GM12878 (cell line): ENCODE measurements around the gene RAD51B. TPM values are rescaled to one million over a fixed set of nuclear protein-coding genes. Genes with fewer than 3 reads are reported as not detected.
A peak's percentile ranks its signal among the peaks of the same experiment; 100 is the strongest.

ENCODE experiments used
- ATAC-seq: fragments of 200-7000 bp; cut with Tn5 transposase; 3 replicates; pipeline ENCODE4 v1.9.1; 2020; ENCODE audit warnings: mild to moderate bottlenecking, moderate library complexity
- BruUV-seq: library from RNA; stranded (reverse); fragments of 400-500 nt; replicated peaks from 2 replicates; lab custom pipeline; 2021; lab: Mats Ljungman, UMichigan
- CTCF ChIA-PET: fragments of 300-600 bp; sonication (Branson Sonifier 250); formaldehyde crosslinking; extraction: SDS; loops from one replicate; lab custom pipeline; 2021; ENCODE audit warnings: inconsistent platforms; lab: Yijun Ruan, JAX
- POLR2A ChIA-PET: fragments of 350-600 bp; formaldehyde crosslinking; extraction: SDS; loops from one replicate; lab custom pipeline; 2021; ENCODE audit warnings: inconsistent platforms; lab: Charles Lee
- RAD21 ChIA-PET: fragments of 300-600 bp; sonication (Branson Sonifier 250); formaldehyde crosslinking; loops from one replicate; lab custom pipeline; 2023; ENCODE audit warnings: antibody characterized with exemption; ENCODE audit not compliant: unreplicated experiment; lab: Charles Lee
- SMC1A ChIA-PET: fragments of 300-600 bp; sonication (Branson Sonifier 250); formaldehyde crosslinking; loops from one replicate; lab custom pipeline; 2023; ENCODE audit not compliant: unreplicated experiment, uncharacterized antibody; lab: Charles Lee
- DNase-seq: peaks from one replicate; pipeline ENCODE4 v3.0.0-alpha.2; 2011; ENCODE audit warnings: low read depth, low spot score
- FAIRE-seq: peaks from 3 replicates; lab custom pipeline; 2011; peaks lifted over from hg19 to GRCh38; lab: Jason Lieb, UNC
- H2AFZ ChIP-seq: 2 replicates; pipeline ENCODE4 v1.6.0; 2011; ENCODE audit warnings: low read depth, low read length, control low read depth; ENCODE audit not compliant: control insufficient read depth
- H3K27ac ChIP-seq: 2 replicates; pipeline ENCODE4 v1.5.1; 2011; ENCODE audit warnings: control low read depth; ENCODE audit not compliant: control insufficient read depth, insufficient read depth
- H3K27me3 ChIP-seq, 2 experiments: replicated peaks in 1 of 2; 2 replicates each; pipeline versions ENCODE4 v1.6.0 to v1.6.1; 2011; ENCODE audit warnings: low read length in 1 of 2; ENCODE audit not compliant: control insufficient read depth in 2 of 2, insufficient read depth in 2 of 2
- H3K36me3 ChIP-seq, 2 experiments: 2 replicates each; pipeline ENCODE4 v1.5.1; 2011; ENCODE audit warnings: low read length in 1 of 2; ENCODE audit not compliant: control insufficient read depth in 2 of 2, insufficient read depth in 2 of 2
- H3K4me1 ChIP-seq: 2 replicates; pipeline ENCODE4 v1.6.1; 2011; ENCODE audit warnings: mild to moderate bottlenecking, low read length, moderate library complexity, mixed read lengths; ENCODE audit not compliant: control insufficient read depth, insufficient read depth
- H3K4me2 ChIP-seq: 2 replicates; pipeline ENCODE4 v1.6.0; 2011; ENCODE audit warnings: control low read depth; ENCODE audit not compliant: control insufficient read depth, insufficient read depth
- H3K4me3 ChIP-seq: fragments of 200-600 bp; sonication (generic); 2 replicates; pipeline ENCODE4 v1.5.1; 2016
- H3K79me2 ChIP-seq: 2 replicates; pipeline ENCODE4 v1.6.0; 2011; ENCODE audit warnings: low read length; ENCODE audit not compliant: control insufficient read depth, insufficient read depth
- H3K9ac ChIP-seq: 2 replicates; pipeline ENCODE4 v1.8.0; 2011; ENCODE audit warnings: low read length, control low read depth, mixed read lengths; ENCODE audit not compliant: control insufficient read depth, insufficient read depth
- H3K9me3 ChIP-seq: replicated peaks from 3 replicates; pipeline ENCODE4 v1.5.1; 2011; ENCODE audit warnings: mild to moderate bottlenecking, low read length; ENCODE audit not compliant: control insufficient read depth, insufficient read depth
- H4K20me1 ChIP-seq: 2 replicates; pipeline ENCODE4 v1.6.0; 2011; ENCODE audit not compliant: control insufficient read depth, insufficient read depth
- CBFB ChIP-seq: IDR thresholded peaks from 2 replicates; pipeline ENCODE4 v1.6.1; 2016; ENCODE audit warnings: antibody characterized with exemption, low read depth
- CHD1 ChIP-seq: IDR thresholded peaks from 2 replicates; pipeline ENCODE4 v1.6.1; 2012; ENCODE audit warnings: low read depth, low read length, improper control_type of control experiment
- IRF5 ChIP-seq: fragments of 450-650 bp; IDR thresholded peaks from 2 replicates; pipeline ENCODE4 v1.6.1; 2017; ENCODE audit warnings: borderline replicate concordance
- PKNOX1 ChIP-seq: fragments of 450-650 bp; IDR thresholded peaks from 2 replicates; pipeline ENCODE4 v1.6.1; 2016; ENCODE audit warnings: mild to moderate bottlenecking
- ZNF622 ChIP-seq: fragments of 450-650 bp; IDR thresholded peaks from 2 replicates; pipeline ENCODE4 v1.6.1; 2017; ENCODE audit warnings: mild to moderate bottlenecking, inconsistent platforms
- WGBS: methylation state at CpG from one replicate; pipeline ENCODE4 v1.1.6; 2016; ENCODE audit warnings: low lambda C conversion rate; ENCODE audit not compliant: insufficient replicate concordance, insufficient coverage; ENCODE audit errors: missing lambda C conversion rate; 5-methylcytosine and 5-hydroxymethylcytosine counted together
- in situ Hi-C: fragments of 300-500 bp; cut with MboI; formaldehyde crosslinking; loops from 9 replicates; pipeline ENCODE4 v1.14.3; 2018; ENCODE audit warnings: mixed read lengths
- intact Hi-C: fragments of 100-400 bp; cut with micrococcal nuclease; formaldehyde crosslinking; loops from one replicate; pipeline ENCODE4 v1.14.2; 2022; ENCODE audit not compliant: unreplicated experiment
- polyA plus RNA-seq, 11 experiments: library from polyadenylated mRNA; depleted of rRNA in 4 of 11; unstranded in 6 of 11; stranded (reverse) in 5 of 11; fragments of >200 nt; fragmentation: Nextera tagmentation in 4 of 11; fragmentation: Illumina TruSeq in 1 of 11; extraction: Ambion mirVana in 4 of 11; extraction: Trizol in 1 of 11; gene quantifications; 1 replicate in 1 of 11; 2 replicates in 10 of 11; pipeline versions ENCODE4 v1.2.1 to v1.2.3, GENCODE V29; 2011 to 2016; ENCODE audit warnings: inconsistent platforms in 2 of 11, missing spikeins in 2 of 11, low read depth in 1 of 11
- total RNA-seq, 4 experiments: library from RNA; depleted of rRNA in 3 of 4; stranded (reverse); fragments of >200 nt in 3 of 4; fragmentation: Illumina TruSeq in 1 of 4; extraction: Trizol in 1 of 4; gene quantifications; 2 replicates each; pipeline versions ENCODE4 v1.2.1 to v1.2.3, GENCODE V29; 2013 to 2021
- TF ChIP-seq, protein P1 (sequence below): fragments of 450-650 bp; IDR thresholded peaks from 2 replicates; pipeline ENCODE4 v1.6.1; 2017; ENCODE audit warnings: mild to moderate bottlenecking, moderate library complexity
- TF ChIP-seq, protein P2 (sequence below): IDR thresholded peaks from 2 replicates; pipeline ENCODE4 v1.6.1; 2012; ENCODE audit warnings: low read depth, low read length, improper control_type of control experiment
- TF ChIP-seq, protein P3 (sequence below): fragments of 450-650 bp; formaldehyde crosslinking; IDR thresholded peaks from 2 replicates; pipeline ENCODE4 v1.4.0; 2020; ENCODE audit warnings: mild to moderate bottlenecking, moderate library complexity

The RAD51B gene
- total and polyA plus RNA-seq, 10 of the 15 experiments (the other 5 are each of a cell fraction or from before 2014, with no cell fraction given) = 9.8 to 26.8 (median 21.3) TPM

DNA sequence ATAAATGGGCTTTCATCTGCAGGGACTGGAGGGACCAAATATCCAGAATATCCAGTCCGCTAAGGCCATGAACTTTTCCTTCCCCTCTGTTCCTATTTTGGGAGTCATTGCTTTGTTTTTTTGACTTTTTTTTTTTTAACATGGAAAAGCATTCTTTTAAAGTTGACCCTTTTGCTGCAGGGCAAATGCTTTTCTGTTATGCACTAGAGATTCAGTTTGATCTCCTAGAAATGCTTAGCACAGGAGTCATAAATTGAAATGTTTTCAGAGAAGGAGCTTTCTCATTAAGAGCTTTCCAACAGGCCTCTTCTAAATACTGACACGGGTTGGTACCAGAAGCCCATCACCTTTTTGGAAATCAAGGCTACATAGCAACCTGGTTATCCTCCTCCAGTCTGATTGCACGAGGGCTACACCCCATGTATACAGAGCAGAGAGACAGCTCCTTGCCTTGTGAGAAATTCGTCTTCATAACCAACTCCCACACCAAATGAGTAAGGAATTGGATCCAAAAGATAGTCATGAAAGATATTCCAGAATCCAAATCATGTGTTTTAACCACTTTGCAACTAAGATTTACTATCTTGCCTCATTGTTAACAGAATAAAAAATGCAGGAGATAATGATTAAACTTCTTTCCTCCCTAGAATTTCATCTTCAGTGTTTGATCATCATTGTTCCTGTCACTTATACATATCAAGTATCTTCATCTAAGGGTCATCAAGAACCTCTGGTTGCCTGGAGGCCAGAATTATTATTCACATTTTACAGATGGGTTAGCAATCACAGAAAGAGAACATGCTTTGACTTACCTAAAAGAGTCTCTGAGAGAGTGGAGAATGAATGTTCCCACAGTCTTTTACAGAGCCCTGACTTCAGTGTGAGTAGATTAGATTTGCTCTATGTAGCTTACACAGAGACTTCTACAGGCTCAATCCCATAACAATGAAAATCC is 583.9 kb downstream of the RAD51B start:
- peak overlapping the region; percentile 71 for H3K9ac ChIP-seq
- ATAC-seq (peak; percentile 15), FAIRE-seq (no peak), DNase-seq (no peak)
- H2AFZ ChIP-seq = no peak overlapping the region
- in situ Hi-C loops (loop anchor here (5.0 kb wide), 1 partner anchor 389 kb away; the partner anchor contains the start of gene ZFP36L1), intact Hi-C loops (loop anchor here (2.0 to 10.0 kb wide), 7 partner anchors 69 to 459 kb away; partner anchors contain the start of gene ZFP36L1)
- CTCF ChIA-PET = interaction anchor here (0.9 to 10.6 kb wide), 9 partner anchors 23 to 413 kb away, joined by 3 to 143 read pairs (median 7); no protein-coding TSS in a partner anchor
- POLR2A ChIA-PET = interaction anchor here (0.7 to 6.9 kb wide), 18 partner anchors 28 to 412 kb away, joined by 3 to 103 read pairs (median 8); partner anchors contain the start of gene ZFP36L1
- peak overlapping the region; percentile 100 for H3K27ac ChIP-seq
- peaks cover 4% of the 10 kb centered on the region for H3K79me2 ChIP-seq
- H4K20me1 ChIP-seq = no peaks in the 10 kb centered on the region
- no peaks in the 10 kb centered on the region for H3K27me3 ChIP-seq
- no peaks in the 10 kb centered on the region; the same call in 2 of the 3 replicates for H3K9me3 ChIP-seq
- H3K4me1 ChIP-seq = peaks cover 69% of the 10 kb centered on the region
- H3K4me2 ChIP-seq = peak overlapping the region; percentile 75
- RAD21 ChIA-PET = interaction anchor here (0.6 to 12.9 kb wide), 20 partner anchors 11 to 414 kb away, joined by 3 to 208 read pairs (median 14); partner anchors contain the start of gene ZFP36L1
- 38% methylated on average over 4 of the region's 4 CpGs for WGBS
- no peaks in the 10 kb centered on the region for H3K36me3 ChIP-seq
- peak overlapping the region; percentile 42; the same call in 1 of the 2 replicates for H3K4me3 ChIP-seq
- TSS peak; percentile 95 for BruUV-seq
- SMC1A ChIA-PET = interaction anchor here (0.5 to 13.3 kb wide), 32 partner anchors 8 to 522 kb away, joined by 3 to 251 read pairs (median 8); partner anchors contain the start of gene ZFP36L1
- TF ChIP-seq PKNOX1 (0 out of 2 replicates have a peak, but pooled peaks have one; percentile 6), ZNF622 (no peak), CBFB (no peak; the same call in 1 of the 2 replicates), CHD1 (0 out of 2 replicates have a peak, but pooled peaks have one; percentile 44), IRF5 (no peak)
- TF ChIP-seq, protein P1, sequence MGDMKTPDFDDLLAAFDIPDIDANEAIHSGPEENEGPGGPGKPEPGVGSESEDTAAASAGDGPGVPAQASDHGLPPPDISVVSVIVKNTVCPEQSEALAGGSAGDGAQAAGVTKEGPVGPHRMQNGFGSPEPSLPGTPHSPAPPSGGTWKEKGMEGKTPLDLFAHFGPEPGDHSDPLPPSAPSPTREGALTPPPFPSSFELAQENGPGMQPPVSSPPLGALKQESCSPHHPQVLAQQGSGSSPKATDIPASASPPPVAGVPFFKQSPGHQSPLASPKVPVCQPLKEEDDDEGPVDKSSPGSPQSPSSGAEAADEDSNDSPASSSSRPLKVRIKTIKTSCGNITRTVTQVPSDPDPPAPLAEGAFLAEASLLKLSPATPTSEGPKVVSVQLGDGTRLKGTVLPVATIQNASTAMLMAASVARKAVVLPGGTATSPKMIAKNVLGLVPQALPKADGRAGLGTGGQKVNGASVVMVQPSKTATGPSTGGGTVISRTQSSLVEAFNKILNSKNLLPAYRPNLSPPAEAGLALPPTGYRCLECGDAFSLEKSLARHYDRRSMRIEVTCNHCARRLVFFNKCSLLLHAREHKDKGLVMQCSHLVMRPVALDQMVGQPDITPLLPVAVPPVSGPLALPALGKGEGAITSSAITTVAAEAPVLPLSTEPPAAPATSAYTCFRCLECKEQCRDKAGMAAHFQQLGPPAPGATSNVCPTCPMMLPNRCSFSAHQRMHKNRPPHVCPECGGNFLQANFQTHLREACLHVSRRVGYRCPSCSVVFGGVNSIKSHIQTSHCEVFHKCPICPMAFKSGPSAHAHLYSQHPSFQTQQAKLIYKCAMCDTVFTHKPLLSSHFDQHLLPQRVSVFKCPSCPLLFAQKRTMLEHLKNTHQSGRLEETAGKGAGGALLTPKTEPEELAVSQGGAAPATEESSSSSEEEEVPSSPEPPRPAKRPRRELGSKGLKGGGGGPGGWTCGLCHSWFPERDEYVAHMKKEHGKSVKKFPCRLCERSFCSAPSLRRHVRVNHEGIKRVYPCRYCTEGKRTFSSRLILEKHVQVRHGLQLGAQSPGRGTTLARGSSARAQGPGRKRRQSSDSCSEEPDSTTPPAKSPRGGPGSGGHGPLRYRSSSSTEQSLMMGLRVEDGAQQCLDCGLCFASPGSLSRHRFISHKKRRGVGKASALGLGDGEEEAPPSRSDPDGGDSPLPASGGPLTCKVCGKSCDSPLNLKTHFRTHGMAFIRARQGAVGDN = peak; percentile 54
- TF ChIP-seq, protein P2, sequence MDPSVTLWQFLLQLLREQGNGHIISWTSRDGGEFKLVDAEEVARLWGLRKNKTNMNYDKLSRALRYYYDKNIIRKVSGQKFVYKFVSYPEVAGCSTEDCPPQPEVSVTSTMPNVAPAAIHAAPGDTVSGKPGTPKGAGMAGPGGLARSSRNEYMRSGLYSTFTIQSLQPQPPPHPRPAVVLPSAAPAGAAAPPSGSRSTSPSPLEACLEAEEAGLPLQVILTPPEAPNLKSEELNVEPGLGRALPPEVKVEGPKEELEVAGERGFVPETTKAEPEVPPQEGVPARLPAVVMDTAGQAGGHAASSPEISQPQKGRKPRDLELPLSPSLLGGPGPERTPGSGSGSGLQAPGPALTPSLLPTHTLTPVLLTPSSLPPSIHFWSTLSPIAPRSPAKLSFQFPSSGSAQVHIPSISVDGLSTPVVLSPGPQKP = no peak
- TF ChIP-seq, protein P3, sequence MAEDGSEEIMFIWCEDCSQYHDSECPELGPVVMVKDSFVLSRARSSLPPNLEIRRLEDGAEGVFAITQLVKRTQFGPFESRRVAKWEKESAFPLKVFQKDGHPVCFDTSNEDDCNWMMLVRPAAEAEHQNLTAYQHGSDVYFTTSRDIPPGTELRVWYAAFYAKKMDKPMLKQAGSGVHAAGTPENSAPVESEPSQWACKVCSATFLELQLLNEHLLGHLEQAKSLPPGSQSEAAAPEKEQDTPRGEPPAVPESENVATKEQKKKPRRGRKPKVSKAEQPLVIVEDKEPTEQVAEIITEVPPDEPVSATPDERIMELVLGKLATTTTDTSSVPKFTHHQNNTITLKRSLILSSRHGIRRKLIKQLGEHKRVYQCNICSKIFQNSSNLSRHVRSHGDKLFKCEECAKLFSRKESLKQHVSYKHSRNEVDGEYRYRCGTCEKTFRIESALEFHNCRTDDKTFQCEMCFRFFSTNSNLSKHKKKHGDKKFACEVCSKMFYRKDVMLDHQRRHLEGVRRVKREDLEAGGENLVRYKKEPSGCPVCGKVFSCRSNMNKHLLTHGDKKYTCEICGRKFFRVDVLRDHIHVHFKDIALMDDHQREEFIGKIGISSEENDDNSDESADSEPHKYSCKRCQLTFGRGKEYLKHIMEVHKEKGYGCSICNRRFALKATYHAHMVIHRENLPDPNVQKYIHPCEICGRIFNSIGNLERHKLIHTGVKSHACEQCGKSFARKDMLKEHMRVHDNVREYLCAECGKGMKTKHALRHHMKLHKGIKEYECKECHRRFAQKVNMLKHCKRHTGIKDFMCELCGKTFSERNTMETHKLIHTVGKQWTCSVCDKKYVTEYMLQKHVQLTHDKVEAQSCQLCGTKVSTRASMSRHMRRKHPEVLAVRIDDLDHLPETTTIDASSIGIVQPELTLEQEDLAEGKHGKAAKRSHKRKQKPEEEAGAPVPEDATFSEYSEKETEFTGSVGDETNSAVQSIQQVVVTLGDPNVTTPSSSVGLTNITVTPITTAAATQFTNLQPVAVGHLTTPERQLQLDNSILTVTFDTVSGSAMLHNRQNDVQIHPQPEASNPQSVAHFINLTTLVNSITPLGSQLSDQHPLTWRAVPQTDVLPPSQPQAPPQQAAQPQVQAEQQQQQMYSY (CRISPR knock-in tag) = 0 out of 2 replicates have a peak, but pooled peaks have one; percentile 48
